Fibroblast of mammary gland (primary cell): Measurements from ENCODE around the gene NUDT17.
A peak's percentile ranks its signal among the peaks of the same experiment; 100 is the strongest.
"Not testable (repeated sequence)": the region's sequence is repeated elsewhere in the genome, so short reads cannot be mapped to it uniquely, and the experiment has no call there.

Experiments used
- DNase-seq: peaks from one replicate; pipeline ENCODE4 v3.0.0-alpha.2; 2010; ENCODE audit warnings: low read depth
- H3K4me3 ChIP-seq: 2 replicates; pipeline ENCODE4 v1.5.1; 2011; ENCODE audit warnings: low read depth, mild to moderate bottlenecking, low read length, moderate library complexity; ENCODE audit not compliant: control insufficient read depth
- TF ChIP-seq, protein P1 (sequence below): conservative IDR thresholded peaks from 2 replicates; pipeline ENCODE4 v1.5.1; 2011; ENCODE audit warnings: low read depth, low read length, inconsistent platforms; ENCODE audit not compliant: control insufficient read depth, insufficient read depth

The NUDT17 gene

GRCh38 chr1:145828367-145829026, 16.9 kb upstream of the NUDT17 start:
- no peak overlapping the region for H3K4me3 ChIP-seq
- TF ChIP-seq, protein P1, sequence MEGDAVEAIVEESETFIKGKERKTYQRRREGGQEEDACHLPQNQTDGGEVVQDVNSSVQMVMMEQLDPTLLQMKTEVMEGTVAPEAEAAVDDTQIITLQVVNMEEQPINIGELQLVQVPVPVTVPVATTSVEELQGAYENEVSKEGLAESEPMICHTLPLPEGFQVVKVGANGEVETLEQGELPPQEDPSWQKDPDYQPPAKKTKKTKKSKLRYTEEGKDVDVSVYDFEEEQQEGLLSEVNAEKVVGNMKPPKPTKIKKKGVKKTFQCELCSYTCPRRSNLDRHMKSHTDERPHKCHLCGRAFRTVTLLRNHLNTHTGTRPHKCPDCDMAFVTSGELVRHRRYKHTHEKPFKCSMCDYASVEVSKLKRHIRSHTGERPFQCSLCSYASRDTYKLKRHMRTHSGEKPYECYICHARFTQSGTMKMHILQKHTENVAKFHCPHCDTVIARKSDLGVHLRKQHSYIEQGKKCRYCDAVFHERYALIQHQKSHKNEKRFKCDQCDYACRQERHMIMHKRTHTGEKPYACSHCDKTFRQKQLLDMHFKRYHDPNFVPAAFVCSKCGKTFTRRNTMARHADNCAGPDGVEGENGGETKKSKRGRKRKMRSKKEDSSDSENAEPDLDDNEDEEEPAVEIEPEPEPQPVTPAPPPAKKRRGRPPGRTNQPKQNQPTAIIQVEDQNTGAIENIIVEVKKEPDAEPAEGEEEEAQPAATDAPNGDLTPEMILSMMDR: no peak
- DNase-seq: no peak

- not testable (repeated sequence) for H3K4me3 ChIP-seq
Measured at GRCh38 chr1:145830810-145831209, 14.6 kb upstream of the NUDT17 start.

DNA sequence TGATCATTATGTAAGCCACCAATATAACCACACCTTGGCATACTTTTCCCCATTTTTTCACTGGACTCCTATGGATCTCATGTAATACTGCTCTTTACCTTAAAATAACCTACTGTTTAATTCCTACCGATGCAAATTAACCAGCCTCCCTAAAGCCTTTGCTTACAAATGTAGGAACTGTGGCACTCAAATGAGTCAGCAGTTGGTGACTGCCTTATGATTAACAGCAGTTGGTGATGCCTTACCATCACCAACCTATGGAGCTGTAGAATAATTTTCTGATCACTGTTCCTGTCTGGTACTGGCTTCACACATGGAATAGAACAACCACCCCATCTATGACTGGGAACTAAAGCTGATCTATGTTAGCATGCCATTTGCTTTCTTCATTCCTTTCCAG, 7.8 kb upstream of the NUDT17 start:
- TF ChIP-seq, protein P1: no peak
- no peak overlapping the region for H3K4me3 ChIP-seq
- DNase-seq: no peak

More at GRCh38 chr1:145830810-145831209, 14.6 kb upstream of the NUDT17 start:
- not testable (repeated sequence) for DNase-seq

DNA sequence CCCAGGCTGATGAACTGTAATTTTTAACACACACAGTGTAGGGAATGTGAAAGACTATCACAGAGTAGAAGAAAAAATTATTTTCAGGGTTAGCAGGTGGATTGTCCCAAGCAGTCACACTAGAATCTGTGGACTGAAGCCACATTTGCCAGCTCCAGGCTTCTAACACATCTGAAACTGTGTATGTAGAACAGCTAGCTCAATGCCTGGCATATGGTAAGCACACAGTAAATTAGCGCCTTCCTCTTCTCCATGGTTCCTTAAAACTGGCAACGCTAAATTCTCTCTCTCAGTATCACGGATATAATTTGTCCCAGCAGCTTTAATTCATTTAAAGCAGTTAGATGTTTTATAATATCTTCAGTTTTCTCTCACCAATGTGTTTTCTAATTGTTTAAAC, 2.4 kb upstream of the NUDT17 start:
- TF ChIP-seq, protein P1: no peak
- DNase-seq: no peak
- H3K4me3 ChIP-seq: no peak overlapping the region

DNA sequence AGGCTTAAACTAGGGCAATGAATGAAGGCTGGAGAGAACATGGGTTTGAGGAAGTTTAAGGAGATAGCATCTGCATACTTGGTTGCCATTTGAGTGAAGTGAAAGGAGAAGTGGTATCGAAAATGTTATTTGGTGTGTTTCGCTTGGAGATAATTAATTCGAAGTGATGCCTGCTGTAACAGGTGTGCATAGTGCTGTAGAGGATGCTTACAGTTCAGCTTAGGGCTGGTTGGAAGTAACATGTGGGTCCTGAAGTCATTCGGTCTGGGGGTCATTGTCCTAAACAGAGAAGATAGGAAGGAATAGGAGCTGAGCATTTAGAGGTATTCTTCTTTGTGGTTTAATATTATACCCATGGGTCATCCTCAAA, 301 bp upstream of the NUDT17 start:
- DNase-seq: no peak
- H3K4me3 ChIP-seq: peak overlapping the region; percentile 59
- TF ChIP-seq, protein P1: no peak

- H3K4me3 ChIP-seq: peak overlapping the region; percentile 59
- TF ChIP-seq, protein P1: peak; percentile 72
- peak; percentile 41 for DNase-seq
Measured at GRCh38 chr1:145846201-145846612, 777 bp downstream of the NUDT17 start.

DNA sequence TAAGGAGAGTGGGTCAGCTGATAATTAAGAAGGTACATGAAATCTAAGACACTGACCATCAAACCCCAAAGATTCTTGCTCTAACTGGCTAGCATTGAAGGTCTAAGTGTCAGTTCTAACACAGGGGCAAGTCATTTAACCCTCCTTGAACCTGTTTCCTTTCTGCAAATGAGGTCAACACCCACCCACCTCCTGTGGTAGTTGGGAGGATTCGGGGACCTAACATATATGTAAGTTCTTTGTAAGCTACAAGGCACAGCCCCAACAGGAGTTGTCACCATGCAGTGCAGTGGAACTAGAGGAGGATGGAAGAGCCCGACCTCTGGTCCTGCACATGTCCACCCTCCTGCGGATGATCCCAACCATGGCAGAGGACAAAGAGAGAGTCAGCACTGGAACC, 2.4 kb downstream of the NUDT17 start:
- no peak for DNase-seq
- TF ChIP-seq, protein P1: no peak
- no peak overlapping the region for H3K4me3 ChIP-seq
